Neural crest cell (in vitro differentiated cells): ENCODE measurements around the gene PSMB7. TPM values are rescaled to one million over a fixed set of nuclear protein-coding genes. Genes with fewer than 3 reads are reported as not detected.

Source experiments
- DNase-seq: peaks from one replicate; pipeline ENCODE4 v3.0.0; 2021; ENCODE audit warnings: low read depth, mixed read lengths, low spot score
- H3K27ac Mint-ChIP-seq: one replicate; pipeline ENCODE4 v1.8.0; 2021; ENCODE audit warnings: mild to moderate bottlenecking, mixed read lengths; ENCODE audit not compliant: unreplicated experiment
- H3K27me3 Mint-ChIP-seq: 2 replicates; pipeline ENCODE4 v1.8.0; 2021; ENCODE audit warnings: low read depth, mild to moderate bottlenecking, mixed read lengths
- H3K36me3 Mint-ChIP-seq: 2 replicates; pipeline ENCODE4 v1.8.0; 2021; ENCODE audit warnings: low read depth, mild to moderate bottlenecking, mixed read lengths
- H3K4me1 Mint-ChIP-seq: 2 replicates; pipeline ENCODE4 v1.8.0; 2021; ENCODE audit warnings: mixed read lengths
- H3K4me3 Mint-ChIP-seq: one replicate; pipeline ENCODE4 v1.8.0; 2021; ENCODE audit warnings: mild to moderate bottlenecking, mixed read lengths
- H3K9me3 Mint-ChIP-seq: 2 replicates; pipeline ENCODE4 v1.8.0; 2021; ENCODE audit warnings: mixed read lengths
- CTCF ChIP-seq: fragments of 200-600 bp; sonication (generic); conservative IDR thresholded peaks from 2 replicates; pipeline ENCODE4 v1.5.0; 2021; ENCODE audit warnings: antibody characterized with exemption, mild to moderate bottlenecking
- total RNA-seq: library from RNA; stranded (reverse); gene quantifications from 2 replicates; pipeline ENCODE4 v1.2.1, GENCODE V29; 2021

PSMB7 gene
- total RNA-seq, 1 donor from 2014 or later = 196 TPM

GRCh38 chr9:124438091-124438490 is 22.8 kb upstream of the PSMB7 start:
- Mint-ChIP-seq H3K4me3 (no peak overlapping the region), H3K27ac (no peak overlapping the region), H3K4me1 (no peaks in the 10 kb centered on the region), H3K36me3 (no peaks in the 10 kb centered on the region), H3K27me3 (peaks cover 2% of the 10 kb centered on the region), H3K9me3 (no peaks in the 10 kb centered on the region)
- no peak for TF ChIP-seq CTCF
- DNase-seq = no peak

GRCh38 chr9:124437086-124437485 is 21.8 kb upstream of the PSMB7 start:
- H3K4me1 Mint-ChIP-seq = no peaks in the 10 kb centered on the region
- no peaks in the 10 kb centered on the region for H3K36me3 Mint-ChIP-seq
- TF ChIP-seq CTCF = no peak
- H3K27ac Mint-ChIP-seq = no peak overlapping the region
- DNase-seq = no peak
- H3K27me3 Mint-ChIP-seq = peaks cover 2% of the 10 kb centered on the region
- no peak overlapping the region for H3K4me3 Mint-ChIP-seq
- no peaks in the 10 kb centered on the region for H3K9me3 Mint-ChIP-seq

- Mint-ChIP-seq H3K9me3 (no peaks in the 10 kb centered on the region), H3K4me1 (no peaks in the 10 kb centered on the region), H3K4me3 (no peak overlapping the region), H3K27ac (no peak overlapping the region), H3K36me3 (no peaks in the 10 kb centered on the region), H3K27me3 (peaks cover 2% of the 10 kb centered on the region)
- DNase-seq = no peak
- TF ChIP-seq CTCF = no peak
Measured at GRCh38 chr9:124436320-124436719, 21.1 kb upstream of the PSMB7 start.

GRCh38 chr9:124429530-124429867 is 14.3 kb upstream of the PSMB7 start:
- Mint-ChIP-seq H3K4me3 (no peak overlapping the region), H3K27ac (no peak overlapping the region), H3K36me3 (no peaks in the 10 kb centered on the region), H3K27me3 (peaks cover 4% of the 10 kb centered on the region), H3K9me3 (no peaks in the 10 kb centered on the region), H3K4me1 (no peaks in the 10 kb centered on the region)
- DNase-seq = no peak
- TF ChIP-seq CTCF = no peak

- H3K36me3 Mint-ChIP-seq = no peaks in the 10 kb centered on the region
- H3K27me3 Mint-ChIP-seq = peaks cover 8% of the 10 kb centered on the region
- no peak for TF ChIP-seq CTCF
- no peak for DNase-seq
- no peak overlapping the region for H3K4me3 Mint-ChIP-seq
- no peaks in the 10 kb centered on the region for H3K9me3 Mint-ChIP-seq
- no peak overlapping the region for H3K27ac Mint-ChIP-seq
- no peaks in the 10 kb centered on the region for H3K4me1 Mint-ChIP-seq
Measured at GRCh38 chr9:124428751-124429529, 13.7 kb upstream of the PSMB7 start.
